C4-2B (cell line): ENCODE data around the gene HSDL1.

ENCODE experiments used
- CTCF ChIP-seq: fragments of 450-650 bp; conservative IDR thresholded peaks from 2 replicates; pipeline ENCODE4 v1.5.1; 2017; ENCODE audit warnings: mild to moderate bottlenecking
- ZFX ChIP-seq: fragments of 450-650 bp; IDR thresholded peaks from 2 replicates; pipeline ENCODE4 v1.6.1; 2017

GRCh38 chr16:84117494-84117843 lies 27.5 kb downstream of the HSDL1 start:
- TF ChIP-seq CTCF (no peak), ZFX (no peak)
